Neuronal stem cell (in vitro differentiated cells): Measurements from ENCODE around the gene P2RX6.
A peak's percentile ranks its signal among the peaks of the same experiment; 100 is the strongest.
"Not testable (repeated sequence)": the region's sequence is repeated elsewhere in the genome, so short reads cannot be mapped to it uniquely, and the experiment has no call there.

Experiments used
- DNase-seq: peaks from one replicate; pipeline ENCODE4 v3.0.0-alpha.2; 2013; ENCODE audit warnings: low spot score
- H2AFZ ChIP-seq: one replicate; pipeline ENCODE4 v1.6.1; 2013; ENCODE audit warnings: mild to moderate bottlenecking, low read length, inconsistent platforms
- H2AK5ac ChIP-seq: 2 replicates; pipeline ENCODE4 v1.6.1; 2013; ENCODE audit warnings: low read depth, mild to moderate bottlenecking, inconsistent platforms, low read length, moderate library complexity, mixed read lengths
- H2BK120ac ChIP-seq: 2 replicates; pipeline ENCODE4 v1.6.1; 2013; ENCODE audit warnings: low read depth, mild to moderate bottlenecking, inconsistent platforms, low read length, moderate library complexity, mixed read lengths
- H2BK12ac ChIP-seq: one replicate; pipeline ENCODE4 v1.6.1; 2013; ENCODE audit warnings: low read length, inconsistent platforms
- H2BK15ac ChIP-seq: 2 replicates; pipeline ENCODE4 v1.6.1; 2013; ENCODE audit warnings: mild to moderate bottlenecking, low read length, inconsistent platforms, mixed read lengths
- H2BK5ac ChIP-seq: one replicate; pipeline ENCODE4 v1.6.1; 2013; ENCODE audit warnings: inconsistent platforms, mild to moderate bottlenecking, low read length, moderate library complexity
- H3K14ac ChIP-seq: one replicate; pipeline ENCODE4 v1.6.1; 2013; ENCODE audit warnings: low read length, inconsistent platforms
- H3K18ac ChIP-seq: 2 replicates; pipeline ENCODE4 v1.6.1; 2013; ENCODE audit warnings: low read length, inconsistent platforms
- H3K23ac ChIP-seq: 2 replicates; pipeline ENCODE4 v1.6.1; 2013; ENCODE audit warnings: low read depth, mild to moderate bottlenecking, mixed read lengths, low read length, inconsistent platforms; ENCODE audit not compliant: poor library complexity
- H3K27ac ChIP-seq: replicated peaks from 3 replicates; pipeline ENCODE4 v1.5.1; 2013; ENCODE audit warnings: low read length, inconsistent platforms
- H3K27me3 ChIP-seq, 3 experiments: 2 replicates each; pipeline ENCODE4 v1.6.1; 2013; ENCODE audit warnings: low read length in 3 of 3, mild to moderate bottlenecking in 2 of 3, inconsistent platforms in 1 of 3, low read depth in 1 of 3, mixed read lengths in 1 of 3, moderate library complexity in 1 of 3; ENCODE audit not compliant: control insufficient read depth in 3 of 3, insufficient read depth in 3 of 3
- H3K36me3 ChIP-seq, 2 donors: replicated peaks in 1 of 2; 2 replicates each; pipeline ENCODE4 v1.6.1; 2013; ENCODE audit warnings: low read length in 2 of 2; ENCODE audit not compliant: control insufficient read depth in 2 of 2, insufficient read depth in 2 of 2
- H3K4ac ChIP-seq: 2 replicates; pipeline ENCODE4 v1.6.1; 2013; ENCODE audit warnings: inconsistent platforms, mild to moderate bottlenecking, low read length, moderate library complexity
- H3K4me1 ChIP-seq, 2 donors: 1 replicate in 1 of 2; 2 replicates in 1 of 2; pipeline ENCODE4 v1.6.1; 2013; ENCODE audit warnings: low read length in 2 of 2, low read depth in 1 of 2; ENCODE audit not compliant: control insufficient read depth in 2 of 2, insufficient read depth in 1 of 2
- H3K4me2 ChIP-seq: one replicate; pipeline ENCODE4 v1.6.1; 2013; ENCODE audit warnings: mild to moderate bottlenecking, low read length, inconsistent platforms; ENCODE audit not compliant: insufficient read depth, poor library complexity, severe bottlenecking
- H3K4me3 ChIP-seq, 2 donors: 2 replicates each; pipeline ENCODE4 v1.5.1; 2013; ENCODE audit warnings: low read length in 2 of 2, mild to moderate bottlenecking in 2 of 2, inconsistent platforms in 1 of 2, moderate library complexity in 1 of 2
- H3K79me1 ChIP-seq: one replicate; pipeline ENCODE4 v1.6.1; 2013; ENCODE audit warnings: low read depth, mild to moderate bottlenecking, inconsistent platforms, low read length, moderate library complexity
- H3K9ac ChIP-seq: one replicate; pipeline ENCODE4 v1.6.1; 2013; ENCODE audit warnings: mild to moderate bottlenecking, low read depth, low read length, inconsistent platforms; ENCODE audit not compliant: poor library complexity
- H3K9me3 ChIP-seq, 2 donors: replicated peaks in 1 of 2; 2 replicates each; pipeline versions ENCODE3 to v1.6.1; 2013; ENCODE audit warnings: low read length in 2 of 2, mild to moderate bottlenecking in 2 of 2, inconsistent platforms in 1 of 2, low read depth in 1 of 2, mixed read lengths in 1 of 2, moderate library complexity in 1 of 2; ENCODE audit not compliant: control insufficient read depth in 2 of 2, insufficient read depth in 1 of 2
- H4K8ac ChIP-seq: one replicate; pipeline ENCODE4 v1.6.1; 2013; ENCODE audit warnings: low read depth, mild to moderate bottlenecking, inconsistent platforms, low read length, moderate library complexity
- H4K91ac ChIP-seq: one replicate; pipeline ENCODE4 v1.6.1; 2013; ENCODE audit warnings: low read length, low read depth, mild to moderate bottlenecking, inconsistent platforms; ENCODE audit not compliant: poor library complexity
- WGBS, 2 donors: extraction: QIAGEN DNeasy Blood & Tissue Kit; methylation state at CpG; one replicate each; pipeline ENCODE4 v1.1.7; 2013; ENCODE audit warnings: missing lambda C conversion rate in 2 of 2, mixed read lengths in 1 of 2; ENCODE audit not compliant: insufficient read length in 2 of 2, insufficient replicate concordance in 1 of 2; ENCODE audit errors: extremely low coverage in 2 of 2; 5-methylcytosine and 5-hydroxymethylcytosine counted together

The P2RX6 gene

DNA sequence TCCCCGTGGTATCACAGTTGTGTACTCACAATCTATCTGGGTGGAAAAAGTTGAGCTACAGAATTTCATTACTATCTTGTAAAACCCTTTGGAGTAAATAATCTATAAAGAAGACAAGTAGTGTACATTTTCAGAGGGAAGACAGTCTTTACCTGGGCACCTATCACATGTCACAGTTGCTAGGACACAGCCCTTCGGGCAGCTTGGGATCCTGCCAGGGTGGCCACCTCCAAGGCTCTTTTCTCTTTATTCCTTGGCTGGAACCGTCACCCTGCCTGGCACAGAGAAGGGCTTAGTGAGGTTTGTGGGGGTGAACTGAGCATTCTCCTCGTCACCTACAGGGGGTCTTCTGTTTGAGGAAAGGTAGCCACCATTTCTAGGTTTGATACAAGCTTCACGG, 54.4 kb downstream of the P2RX6 start:
- no peak overlapping the region for H2BK5ac ChIP-seq
- no peak overlapping the region for H3K4ac ChIP-seq
- H2AK5ac ChIP-seq: no peak overlapping the region
- no peak overlapping the region for H3K18ac ChIP-seq
- no peak overlapping the region for H4K8ac ChIP-seq
- peaks cover 0 to 5% of the 10 kb centered on the region in 2 donors for H3K9me3 ChIP-seq
- no peak overlapping the region for H3K4me2 ChIP-seq
- H3K27ac ChIP-seq: no peak overlapping the region
- no peak overlapping the region for H3K14ac ChIP-seq
- H4K91ac ChIP-seq: no peak overlapping the region
- no peaks in the 10 kb centered on the region for H3K36me3 ChIP-seq
- WGBS, 2 donors: no CpG with 5 or more reads among the region's 5 CpGs
- H3K9ac ChIP-seq: no peak overlapping the region
- no peak overlapping the region for H2BK12ac ChIP-seq
- H3K4me3 ChIP-seq: no peak overlapping the region
- peaks cover 0 to 2% of the 10 kb centered on the region in 2 donors for H3K4me1 ChIP-seq
- no peak overlapping the region for H3K23ac ChIP-seq
- no peak for DNase-seq
- no peak overlapping the region for H2AFZ ChIP-seq
- no peak overlapping the region for H2BK15ac ChIP-seq
- no peaks in the 10 kb centered on the region for H3K79me1 ChIP-seq
- H2BK120ac ChIP-seq: no peak overlapping the region
- H3K27me3 ChIP-seq: peaks cover 0 to 7% (median 0%) of the 10 kb centered on the region in 3 experiments

GRCh38 chr22:21070690-21071615, 56.0 kb downstream of the P2RX6 start:
- no peak overlapping the region for H2BK15ac ChIP-seq
- H2BK12ac ChIP-seq: no peak overlapping the region
- no peak overlapping the region for H3K18ac ChIP-seq
- no peak overlapping the region for H3K4ac ChIP-seq
- no peak overlapping the region for H3K4me3 ChIP-seq
- H3K14ac ChIP-seq: no peak overlapping the region
- H2BK120ac ChIP-seq: no peak overlapping the region
- no peaks in the 10 kb centered on the region for H3K79me1 ChIP-seq
- H2AK5ac ChIP-seq: no peak overlapping the region
- no peak overlapping the region for H4K8ac ChIP-seq
- H3K27me3 ChIP-seq: peaks cover 0 to 4% (median 0%) of the 10 kb centered on the region in 3 experiments
- H3K9ac ChIP-seq: no peak overlapping the region
- H3K4me2 ChIP-seq: no peak overlapping the region
- H3K23ac ChIP-seq: peak overlapping the region; percentile 13
- H2AFZ ChIP-seq: no peak overlapping the region
- DNase-seq: no peak
- H3K27ac ChIP-seq: no peak overlapping the region
- H2BK5ac ChIP-seq: no peak overlapping the region
- no peak overlapping the region for H4K91ac ChIP-seq
- no CpG with 5 or more reads among the region's 17 CpGs for WGBS, 2 donors
- peaks cover 0 to 5% of the 10 kb centered on the region in 2 donors for H3K9me3 ChIP-seq
- H3K4me1 ChIP-seq: peaks cover 0 to 2% of the 10 kb centered on the region in 2 donors
- no peaks in the 10 kb centered on the region for H3K36me3 ChIP-seq

- H3K18ac ChIP-seq, H3K36me3 ChIP-seq, H3K4me3 ChIP-seq, H3K27ac ChIP-seq, H4K91ac ChIP-seq, H3K4me1 ChIP-seq, H2AFZ ChIP-seq, H3K4me2 ChIP-seq, H2BK15ac ChIP-seq, H4K8ac ChIP-seq, DNase-seq, H2AK5ac ChIP-seq, H3K14ac ChIP-seq, H2BK120ac ChIP-seq, H3K4ac ChIP-seq, H3K9me3 ChIP-seq, H3K23ac ChIP-seq, H3K79me1 ChIP-seq, H3K27me3 ChIP-seq, H3K9ac ChIP-seq, H2BK5ac ChIP-seq, H2BK12ac ChIP-seq: not testable (repeated sequence)
- no CpG with 5 or more reads among the region's 8 CpGs for WGBS, 2 donors
Measured at GRCh38 chr22:21071796-21072195, 56.8 kb downstream of the P2RX6 start.

DNA sequence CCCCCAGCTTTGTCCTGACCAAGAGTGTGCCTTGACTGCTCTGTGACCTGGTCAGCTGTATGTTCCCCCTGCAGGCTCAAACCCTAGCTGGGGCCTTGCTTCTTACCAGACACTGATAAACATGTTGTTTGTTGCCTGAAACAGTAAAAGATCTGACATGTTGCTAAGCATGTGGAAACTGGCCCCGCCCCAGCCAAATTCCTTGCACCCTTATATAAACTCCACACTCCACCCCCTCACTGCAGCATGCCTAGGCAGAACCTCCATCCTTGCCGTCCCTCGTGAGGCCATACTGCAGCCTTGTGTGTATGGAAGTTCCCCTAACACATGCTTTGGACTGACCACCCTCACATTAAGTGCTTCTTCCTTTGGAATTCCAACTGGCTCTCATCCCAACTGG, 58.1 kb downstream of the P2RX6 start:
- Histone ChIP-seq H2BK5ac (no peak overlapping the region), H2BK120ac (no peak overlapping the region), H4K91ac (no peak overlapping the region), H3K27ac (no peak overlapping the region), H3K4me3 (no peak overlapping the region), H3K4me1 (peaks cover 0 to under 1% of the 10 kb centered on the region in 2 donors), H2BK12ac (no peak overlapping the region), H2BK15ac (no peak overlapping the region), H4K8ac (no peak overlapping the region), H3K9ac (no peak overlapping the region), H3K18ac (no peak overlapping the region), H2AFZ (no peak overlapping the region), H3K9me3 (peaks cover 0 to 5% of the 10 kb centered on the region in 2 donors), H3K27me3 (peaks cover 0 to 4% (median 0%) of the 10 kb centered on the region in 3 experiments), H3K4me2 (no peak overlapping the region), H3K14ac (no peak overlapping the region), H3K36me3 (no peaks in the 10 kb centered on the region), H3K23ac (no peak overlapping the region), H3K4ac (no peak overlapping the region), H3K79me1 (no peaks in the 10 kb centered on the region), H2AK5ac (no peak overlapping the region)
- WGBS, 2 donors: no CpG with 5 or more reads among the region's 3 CpGs
- no peak for DNase-seq
